Effector CD8-positive, alpha-beta T cell (primary cell): ENCODE results near the gene ELP1.
"Not testable (repeated sequence)": the region's sequence is repeated elsewhere in the genome, so short reads cannot be mapped to it uniquely, and the experiment has no call there.

ENCODE experiments used
- DNase-seq: peaks from one replicate; lab custom pipeline; 2025; lab: John Stamatoyannopoulos, UW

ELP1 gene

GRCh38 chr9:108854641-108855528 lies 79.0 kb downstream of the ELP1 start:
- no peak for DNase-seq

- DNase-seq, result no peak
Observed at GRCh38 chr9:108854094-108854493, 79.8 kb downstream of the ELP1 start.

- no peak for DNase-seq
Observed at GRCh38 chr9:108852079-108852478, 81.8 kb downstream of the ELP1 start.

DNA sequence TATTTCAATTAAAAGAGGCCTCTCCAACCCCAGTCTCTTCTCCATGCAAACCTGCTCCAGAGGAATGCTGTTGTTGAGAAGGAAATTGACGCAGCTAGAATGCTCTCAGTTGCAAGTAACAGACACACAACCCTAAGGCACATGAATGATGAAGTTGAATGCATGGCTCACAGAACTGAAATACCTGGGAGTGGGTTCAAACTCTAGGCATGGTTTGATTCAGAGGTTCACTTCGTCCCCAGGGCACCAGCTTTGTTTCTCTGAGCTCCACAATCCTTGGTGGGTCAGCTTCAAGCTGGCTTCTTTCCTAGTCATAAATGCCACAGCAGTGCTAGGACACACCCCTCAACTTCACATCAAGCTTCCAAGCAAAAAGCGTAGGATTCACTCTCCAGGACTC lies 82.8 kb downstream of the ELP1 start:
- DNase-seq, result no peak

GRCh38 chr9:108850293-108850897 lies 83.5 kb downstream of the ELP1 start:
- no peak for DNase-seq

- not testable (repeated sequence) for DNase-seq
Observed at GRCh38 chr9:108848296-108848695, 85.6 kb downstream of the ELP1 start.

- DNase-seq, result no peak
Observed at GRCh38 chr9:108845947-108846346, 88.0 kb downstream of the ELP1 start.

DNA sequence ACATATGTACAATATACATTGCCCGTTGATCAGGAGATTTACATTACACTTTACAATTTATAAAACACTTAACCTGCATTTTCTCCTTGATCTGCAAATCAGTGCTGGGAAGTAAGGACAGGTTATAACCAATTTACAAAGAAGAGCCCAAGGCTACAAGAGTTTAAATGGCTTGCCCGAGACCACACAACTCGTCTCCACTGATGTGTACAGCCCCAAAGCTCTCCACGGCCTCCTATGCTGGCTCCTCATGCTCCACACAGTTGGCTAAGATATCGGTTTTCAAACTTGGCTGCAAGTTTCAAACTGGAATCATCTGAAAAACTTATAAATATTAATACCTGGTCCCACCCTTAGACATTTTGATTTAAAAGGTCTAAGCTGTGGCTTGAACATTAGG lies 88.4 kb downstream of the ELP1 start:
- no peak for DNase-seq

GRCh38 chr9:108844856-108845255 lies 89.1 kb downstream of the ELP1 start:
- no peak for DNase-seq

- no peak for DNase-seq
Observed at GRCh38 chr9:108844391-108844790, 89.5 kb downstream of the ELP1 start.

- no peak for DNase-seq
Observed at GRCh38 chr9:108842610-108843295, 91.2 kb downstream of the ELP1 start.

DNA sequence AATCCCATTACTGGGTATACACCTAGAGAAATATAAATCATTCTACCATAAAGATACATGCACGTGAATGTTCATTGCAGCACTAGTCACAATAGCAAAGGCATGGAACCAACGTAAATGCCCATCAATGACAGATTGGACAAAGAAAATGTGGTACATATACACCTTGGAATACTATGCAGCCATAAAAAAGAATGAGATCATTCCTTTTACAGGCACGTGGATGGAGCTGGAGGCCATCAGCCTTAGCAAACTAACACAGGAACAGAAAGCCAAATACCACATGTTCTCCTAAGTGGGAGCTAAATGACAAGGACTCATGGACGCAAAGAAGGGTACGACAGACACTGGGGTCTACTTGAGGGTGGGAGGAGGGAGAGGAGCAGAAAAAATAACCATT lies 94.4 kb downstream of the ELP1 start:
- not testable (repeated sequence) for DNase-seq

DNA sequence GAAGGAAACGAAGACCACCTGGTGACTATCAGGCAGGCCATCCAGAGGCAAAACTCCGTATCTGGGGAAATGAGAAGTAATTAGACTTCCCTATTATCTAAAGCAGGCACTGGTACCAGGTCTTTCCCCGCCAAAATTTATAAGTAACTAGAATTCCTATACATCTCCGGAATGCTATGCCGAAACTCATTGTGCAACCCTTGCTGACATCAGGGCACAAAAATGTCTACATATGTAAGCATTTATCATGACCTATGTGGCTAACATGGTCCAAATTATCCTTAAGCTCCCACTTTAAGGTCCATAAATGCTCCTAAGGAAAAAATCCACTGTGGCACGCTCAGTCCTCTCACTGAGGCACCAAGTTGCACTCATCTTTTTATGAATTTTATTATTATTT lies 95.9 kb downstream of the ELP1 start:
- DNase-seq, result no peak

DNA sequence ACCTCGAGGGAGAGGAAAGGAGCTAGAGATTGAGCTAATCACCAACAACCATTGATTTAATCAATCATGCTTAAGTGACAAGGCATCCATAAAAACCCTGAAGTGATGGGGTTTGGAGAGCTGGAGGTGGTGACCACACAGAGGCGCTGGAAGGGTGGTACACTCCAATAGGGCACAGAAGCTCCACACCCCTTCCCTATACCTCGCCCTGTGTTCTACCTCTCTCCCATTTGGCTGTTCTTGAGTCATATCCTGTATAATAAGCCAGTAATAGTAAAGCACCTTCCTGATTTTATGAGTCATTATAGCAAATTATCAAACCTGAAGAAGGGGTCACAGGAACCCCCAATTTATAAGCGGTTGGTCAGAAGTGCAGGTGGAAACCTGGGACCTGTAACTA lies 96.4 kb downstream of the ELP1 start:
- DNase-seq, result no peak

GRCh38 chr9:108836781-108837180 lies 97.1 kb downstream of the ELP1 start:
- DNase-seq, result no peak

DNA sequence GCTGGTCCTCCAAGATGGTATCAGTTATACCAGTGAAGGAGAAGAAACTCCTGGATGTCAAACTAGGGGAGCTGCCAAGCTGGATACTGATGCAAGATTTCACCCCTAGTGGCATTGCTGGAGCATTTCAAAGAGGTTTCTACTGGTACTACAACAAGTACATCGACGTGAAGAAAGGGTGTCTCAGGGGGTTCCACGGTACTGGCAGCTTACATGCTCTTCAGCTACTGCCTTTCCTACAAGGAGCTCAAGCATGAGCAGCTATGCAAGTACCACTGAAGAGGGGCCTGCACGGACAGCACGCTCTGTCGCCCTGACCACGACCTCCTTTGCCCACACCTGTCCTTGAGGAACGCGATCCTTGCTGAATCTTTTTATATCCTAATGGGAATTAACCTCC lies 97.6 kb downstream of the ELP1 start:
- no peak for DNase-seq

GRCh38 chr9:108835831-108836230 lies 98.1 kb downstream of the ELP1 start:
- no peak for DNase-seq

- no peak for DNase-seq
Observed at GRCh38 chr9:108834959-108835665, 98.8 kb downstream of the ELP1 start.

DNA sequence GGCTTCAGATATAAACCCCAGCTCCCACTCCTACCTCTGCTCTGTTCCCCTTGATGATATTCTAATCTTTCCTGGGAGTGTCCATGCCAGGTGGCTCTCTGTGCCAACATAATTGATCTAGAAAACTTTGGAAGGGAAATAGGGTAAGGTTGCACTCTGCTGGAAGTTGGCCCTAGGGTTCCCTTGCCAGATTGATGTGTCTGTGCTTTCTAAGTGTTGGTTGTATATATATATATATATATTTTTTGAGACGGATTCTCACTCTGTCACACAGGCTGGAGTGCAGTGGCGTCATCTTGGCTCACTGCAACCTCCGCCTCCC lies 101.8 kb downstream of the ELP1 start:
- no peak for DNase-seq

DNA sequence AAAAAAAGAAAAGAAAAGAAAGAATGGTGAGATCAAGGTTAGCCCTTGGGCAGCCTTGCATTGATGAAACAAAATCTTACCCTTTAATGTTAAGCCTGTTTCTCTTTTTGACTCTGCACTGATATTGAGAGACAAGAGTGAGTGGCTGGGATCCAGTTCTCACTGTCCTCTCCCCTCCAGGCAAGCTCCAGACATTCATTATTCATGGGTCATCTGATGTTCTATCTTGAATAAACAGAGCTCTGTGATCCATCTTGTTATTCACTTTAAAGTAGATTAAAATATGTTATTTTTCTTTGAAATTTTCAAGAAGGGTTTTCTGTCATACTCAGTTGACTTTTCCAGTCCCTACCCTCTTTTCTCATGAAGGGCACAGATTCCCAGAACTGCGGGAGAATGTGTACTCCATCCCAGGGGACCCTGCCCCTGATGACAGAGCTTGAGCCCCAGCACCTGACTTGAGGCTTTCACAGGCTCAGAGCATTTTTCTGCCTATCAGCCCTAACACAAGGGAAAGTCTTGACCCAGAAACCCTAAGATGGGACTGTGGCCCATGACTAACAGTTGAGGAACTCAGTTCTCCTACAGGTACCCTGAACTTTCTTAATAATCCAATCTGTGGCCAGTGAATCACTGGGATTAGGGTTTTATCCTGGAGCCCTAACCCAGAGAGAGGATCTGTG lies 102.3 kb downstream of the ELP1 start:
- no peak for DNase-seq

DNA sequence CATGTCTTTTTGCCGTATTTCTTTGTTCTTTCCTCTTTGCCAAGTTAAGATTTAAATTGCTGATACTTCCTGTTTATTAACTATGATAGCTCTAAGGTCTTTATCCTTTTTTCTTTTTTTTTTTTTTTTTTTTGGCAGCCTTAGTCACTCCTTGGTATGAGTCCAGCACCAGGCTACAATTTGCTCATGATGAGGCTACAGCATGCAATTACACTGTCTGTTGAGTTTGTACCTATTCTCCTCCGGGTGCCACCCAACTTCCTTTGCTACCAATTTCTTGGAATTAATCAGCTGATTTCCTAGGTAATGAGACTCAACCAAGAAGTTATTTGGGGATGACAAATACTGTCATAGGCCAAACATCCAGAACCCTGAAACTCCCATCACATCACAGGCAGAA lies 103.7 kb downstream of the ELP1 start:
- no peak for DNase-seq

- DNase-seq, result no peak
Observed at GRCh38 chr9:108823829-108824228, 110.1 kb downstream of the ELP1 start.
